Non-pigmented ciliary epithelial cell (primary cell): Measurements from ENCODE around the gene C7orf33.
"Not testable (repeated sequence)": the region's sequence is repeated elsewhere in the genome, so short reads cannot be mapped to it uniquely, and the experiment has no call there.

Experiments used
- DNase-seq: peaks from one replicate; pipeline ENCODE4 v3.0.0-alpha.2; 2010; ENCODE audit warnings: low read depth

Gene C7orf33, protein sequence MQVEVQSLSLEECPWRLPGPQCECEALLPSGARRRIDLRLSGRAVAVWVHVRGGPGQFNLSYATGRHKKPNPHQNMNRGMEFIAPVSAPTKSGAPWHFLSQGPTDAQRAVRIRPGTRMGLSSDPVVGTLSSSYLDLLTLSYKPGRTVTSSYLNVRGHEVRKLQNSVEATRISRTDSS

GRCh38 chr7:148590471-148590870 is at the start of gene C7orf33:
C7orf33 (plus strand) TSS chr7:148590766; CDS start chr7:148590926, 160 bp downstream.
- DNase-seq = no peak

DNA sequence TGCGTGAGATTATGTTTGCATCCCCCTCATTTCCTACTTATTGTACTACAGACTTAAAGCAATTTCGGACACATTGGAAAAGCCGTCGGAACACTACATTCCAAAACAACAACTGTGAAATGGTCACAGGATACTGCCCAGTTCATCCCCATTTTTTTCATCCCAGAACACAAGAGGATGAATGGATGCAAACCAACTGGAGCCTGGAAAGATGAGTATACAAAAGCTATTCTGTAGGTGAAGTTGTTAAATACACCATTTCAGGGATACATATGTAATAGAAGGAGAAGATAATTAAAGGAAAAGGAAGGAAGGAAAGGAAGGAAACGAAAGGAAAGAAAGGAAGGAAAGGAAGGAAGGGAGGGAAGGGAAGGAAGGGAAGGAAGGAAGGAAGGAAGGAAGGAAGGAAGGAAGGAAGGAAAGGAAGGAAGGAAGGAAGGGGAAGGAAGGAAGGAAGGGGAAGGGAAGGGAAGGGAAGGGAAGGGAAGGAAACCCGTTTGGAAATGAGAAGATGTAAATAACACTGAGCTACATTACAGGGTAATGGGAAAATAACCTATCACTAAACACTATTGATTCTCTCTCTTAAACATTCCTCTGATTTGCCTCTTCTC is 48.6 kb upstream of the C7orf33 start:
- DNase-seq = no peak

- DNase-seq = no peak
Observed at GRCh38 chr7:148543302-148543701, 47.3 kb upstream of the C7orf33 start.

GRCh38 chr7:148545172-148545571 is 45.4 kb upstream of the C7orf33 start:
- no peak for DNase-seq

DNA sequence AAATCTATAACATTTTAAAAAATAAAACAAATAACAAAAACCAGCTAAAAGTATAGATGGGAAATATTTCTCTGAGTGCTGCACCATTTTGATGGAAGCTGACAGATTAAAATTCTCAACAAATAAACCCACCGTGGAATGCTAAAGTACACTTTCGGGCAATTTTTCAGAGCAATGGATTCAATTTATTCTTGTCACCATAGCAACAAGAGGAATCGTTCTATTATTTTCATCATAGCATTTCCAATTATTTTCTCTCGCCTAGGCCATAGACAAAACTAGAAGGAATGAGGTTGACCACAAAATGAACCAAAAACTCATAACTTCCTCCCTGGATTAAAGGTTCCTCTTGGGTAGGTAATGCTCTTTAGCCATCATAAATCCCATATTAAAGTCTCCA is 44.6 kb upstream of the C7orf33 start:
- DNase-seq = no peak

DNA sequence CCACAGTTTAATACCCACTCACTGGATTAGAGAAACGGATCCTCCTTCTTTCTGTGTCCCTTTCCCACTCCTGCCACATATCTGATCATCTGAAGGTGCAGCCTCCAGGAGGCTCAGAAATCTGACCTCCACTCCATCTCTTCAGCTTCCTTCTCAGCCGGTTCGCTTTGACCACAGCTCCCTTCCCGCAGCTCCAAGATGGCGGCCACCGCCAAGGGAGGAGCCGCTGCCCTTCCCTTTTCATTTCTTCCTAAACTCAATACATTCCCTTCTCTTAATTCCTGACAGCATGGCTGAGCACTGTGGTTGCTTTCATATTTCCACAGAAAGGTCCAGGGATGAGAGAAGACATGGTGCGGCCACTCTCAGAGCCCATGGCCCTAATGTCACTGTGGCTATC is 43.7 kb upstream of the C7orf33 start:
- no peak for DNase-seq

DNA sequence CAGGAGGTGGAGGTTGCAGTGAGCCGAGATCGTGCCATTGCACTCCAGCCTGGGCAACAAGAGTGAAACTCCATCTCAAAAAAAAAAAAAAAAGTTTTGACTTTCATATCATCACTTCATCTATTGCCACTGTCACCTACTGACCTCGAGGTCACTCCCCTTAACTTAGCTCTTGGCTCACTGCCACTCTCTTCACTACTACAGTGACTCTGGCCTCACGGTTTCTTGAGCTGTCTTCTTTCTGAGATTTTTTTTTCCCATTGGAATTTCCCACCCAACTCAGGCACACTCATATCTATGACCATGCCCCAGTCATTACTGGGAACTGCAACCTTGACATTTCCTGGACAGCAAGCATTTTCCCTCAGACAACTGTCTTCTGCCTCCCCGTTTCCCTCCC is 42.6 kb upstream of the C7orf33 start:
- DNase-seq = no peak

DNA sequence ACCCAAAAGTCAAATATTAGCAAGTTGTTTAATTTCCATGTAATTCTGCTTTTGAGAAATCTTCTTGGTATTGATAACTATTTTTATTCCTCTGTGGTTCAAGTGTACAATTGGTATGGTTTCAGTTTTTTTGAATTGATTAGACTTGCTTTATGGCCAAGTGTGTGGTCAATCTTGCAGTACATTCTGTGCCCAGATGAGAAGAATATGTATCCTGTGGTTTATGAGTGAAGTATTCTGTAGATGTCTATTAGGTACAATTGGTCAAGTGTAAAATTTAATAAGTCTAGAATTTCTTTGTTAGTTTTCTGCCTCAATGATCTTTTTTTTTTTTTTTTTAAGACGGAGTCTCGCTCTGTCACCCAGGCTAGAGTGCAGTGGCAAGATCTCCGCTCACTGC is 36.6 kb upstream of the C7orf33 start:
- DNase-seq = no peak

DNA sequence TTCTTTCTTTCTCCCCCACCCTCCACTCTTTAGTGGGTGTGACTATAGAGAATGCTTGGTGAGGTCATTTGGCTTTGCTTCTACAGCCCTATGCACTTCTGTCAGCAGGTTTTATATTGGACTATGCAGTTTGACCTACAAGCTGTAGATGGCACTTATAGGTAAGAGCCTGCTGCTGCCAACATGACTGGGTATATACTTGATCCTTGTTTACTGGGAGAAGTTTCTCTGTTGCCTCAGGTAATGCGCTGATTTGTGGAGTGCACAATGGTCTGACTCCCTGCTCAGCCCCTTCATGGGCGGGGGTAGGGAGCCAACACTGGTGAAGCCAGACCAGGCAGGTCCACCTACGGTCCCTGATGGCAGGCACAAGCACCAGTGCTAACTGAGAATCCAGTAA is 33.7 kb upstream of the C7orf33 start:
- DNase-seq = no peak

- no peak for DNase-seq
Observed at GRCh38 chr7:148558914-148559313, 31.7 kb upstream of the C7orf33 start.

GRCh38 chr7:148561099-148561498 is 29.5 kb upstream of the C7orf33 start:
- no peak for DNase-seq

DNA sequence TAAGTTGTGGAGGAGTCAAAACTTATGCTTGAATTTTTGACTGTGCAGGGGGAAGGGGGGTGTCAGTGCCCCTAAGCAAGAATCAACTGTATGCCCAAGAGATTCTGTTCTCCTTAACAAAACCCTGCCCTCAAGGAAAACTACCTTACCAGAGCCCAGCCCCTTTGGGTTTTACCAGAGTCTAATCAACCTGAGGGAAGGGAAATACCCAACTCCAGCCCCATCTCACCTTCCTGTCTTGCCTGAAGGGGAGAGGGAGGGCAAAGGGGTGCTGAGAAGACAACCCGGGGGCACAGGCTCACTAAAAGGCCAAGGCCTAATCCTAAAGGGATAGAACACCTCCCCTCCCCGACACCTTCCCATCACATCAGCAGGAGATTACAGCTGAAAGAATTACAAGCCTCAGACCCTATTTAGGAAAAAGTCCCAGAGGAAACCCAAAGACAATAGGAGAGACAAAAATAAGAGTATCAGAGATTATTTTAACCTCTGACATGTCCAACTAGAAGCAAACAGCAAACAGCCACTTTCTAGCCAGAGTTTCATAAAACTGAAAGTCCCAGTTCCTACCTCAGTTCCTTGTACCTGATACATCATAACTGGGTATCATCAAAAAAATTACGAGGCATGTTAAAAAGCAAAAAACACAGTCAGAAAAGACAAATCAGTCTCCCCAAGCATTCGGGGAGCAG is 26.8 kb upstream of the C7orf33 start:
- no peak for DNase-seq

DNA sequence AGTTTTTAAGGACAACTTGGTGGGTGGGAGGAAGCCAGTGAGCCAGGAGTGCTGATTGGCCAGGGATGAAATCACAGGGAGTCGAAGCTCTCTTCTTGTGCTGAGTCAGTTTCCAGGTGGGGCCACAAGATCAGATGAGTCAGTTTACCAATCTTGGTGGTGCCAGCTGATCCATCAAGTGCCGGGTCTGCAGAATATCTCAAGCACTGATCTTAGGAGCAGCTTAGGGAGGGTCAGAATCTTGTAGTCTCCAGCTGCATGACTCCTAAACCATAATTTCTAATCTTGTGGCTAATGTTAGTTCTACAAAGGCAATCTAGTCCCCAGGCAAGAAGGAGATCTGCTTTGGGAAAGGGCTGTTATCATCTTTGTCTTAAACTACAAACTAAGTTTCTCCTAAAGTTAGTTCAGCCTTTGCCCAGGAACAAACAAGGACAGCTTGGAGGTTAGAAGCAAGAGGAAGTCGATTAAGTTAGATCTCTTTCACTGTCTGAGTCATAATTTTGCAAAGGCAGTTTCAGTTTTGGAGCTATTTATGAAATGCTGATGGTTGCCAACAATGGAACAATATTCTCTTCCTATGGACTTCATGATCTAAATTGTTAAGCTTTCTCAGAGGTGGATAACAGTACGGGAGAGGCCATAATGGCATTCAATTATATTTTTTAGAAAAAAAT is 26.2 kb upstream of the C7orf33 start:
- DNase-seq = not testable (repeated sequence)

GRCh38 chr7:148566736-148567135 is 23.8 kb upstream of the C7orf33 start:
- DNase-seq = no peak

DNA sequence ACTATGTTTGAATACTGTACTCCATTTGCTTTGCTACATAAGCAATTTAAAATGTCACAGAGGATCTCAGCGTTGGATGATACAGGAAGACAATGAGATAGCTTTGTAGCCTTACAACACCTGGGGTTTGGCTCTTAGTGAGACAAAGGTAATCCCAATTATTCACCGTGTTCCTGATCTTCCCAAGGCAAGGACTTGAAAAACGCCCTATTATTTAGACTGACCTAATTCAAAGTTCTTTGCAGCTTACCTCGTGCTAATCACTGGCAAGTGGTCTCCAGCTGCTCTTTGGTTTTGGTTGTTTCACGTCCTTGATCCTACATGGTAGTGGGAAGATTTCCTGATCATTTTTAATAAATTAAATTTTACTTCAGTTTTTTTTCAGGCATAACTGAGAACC is 23.0 kb upstream of the C7orf33 start:
- DNase-seq = no peak

- DNase-seq = no peak
Observed at GRCh38 chr7:148570510-148570909, 20.1 kb upstream of the C7orf33 start.

DNA sequence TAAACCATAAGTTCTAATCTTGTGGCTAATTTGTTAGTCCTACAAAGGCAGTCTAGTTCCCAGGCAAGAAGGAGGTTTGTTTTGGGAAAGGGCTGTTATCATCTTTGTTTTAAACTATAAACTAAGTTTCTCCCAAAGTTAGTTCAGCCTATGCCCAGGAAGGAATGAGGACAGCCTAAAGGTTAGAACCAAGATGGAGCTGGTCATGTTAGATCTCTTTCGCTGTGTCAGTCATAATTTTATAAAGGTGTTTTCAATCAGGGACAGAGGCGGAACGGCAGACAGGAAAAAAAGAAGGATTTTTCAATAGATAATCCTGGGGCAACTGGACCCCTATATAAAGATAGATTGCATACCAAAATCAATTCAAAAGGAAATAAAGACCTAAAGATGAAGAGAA is 19.6 kb upstream of the C7orf33 start:
- not testable (repeated sequence) for DNase-seq

GRCh38 chr7:148571381-148571780 is 19.2 kb upstream of the C7orf33 start:
- no peak for DNase-seq

GRCh38 chr7:148572067-148572522 is 18.5 kb upstream of the C7orf33 start:
- no peak for DNase-seq

- DNase-seq = not testable (repeated sequence)
Observed at GRCh38 chr7:148573581-148573980, 17.0 kb upstream of the C7orf33 start.

DNA sequence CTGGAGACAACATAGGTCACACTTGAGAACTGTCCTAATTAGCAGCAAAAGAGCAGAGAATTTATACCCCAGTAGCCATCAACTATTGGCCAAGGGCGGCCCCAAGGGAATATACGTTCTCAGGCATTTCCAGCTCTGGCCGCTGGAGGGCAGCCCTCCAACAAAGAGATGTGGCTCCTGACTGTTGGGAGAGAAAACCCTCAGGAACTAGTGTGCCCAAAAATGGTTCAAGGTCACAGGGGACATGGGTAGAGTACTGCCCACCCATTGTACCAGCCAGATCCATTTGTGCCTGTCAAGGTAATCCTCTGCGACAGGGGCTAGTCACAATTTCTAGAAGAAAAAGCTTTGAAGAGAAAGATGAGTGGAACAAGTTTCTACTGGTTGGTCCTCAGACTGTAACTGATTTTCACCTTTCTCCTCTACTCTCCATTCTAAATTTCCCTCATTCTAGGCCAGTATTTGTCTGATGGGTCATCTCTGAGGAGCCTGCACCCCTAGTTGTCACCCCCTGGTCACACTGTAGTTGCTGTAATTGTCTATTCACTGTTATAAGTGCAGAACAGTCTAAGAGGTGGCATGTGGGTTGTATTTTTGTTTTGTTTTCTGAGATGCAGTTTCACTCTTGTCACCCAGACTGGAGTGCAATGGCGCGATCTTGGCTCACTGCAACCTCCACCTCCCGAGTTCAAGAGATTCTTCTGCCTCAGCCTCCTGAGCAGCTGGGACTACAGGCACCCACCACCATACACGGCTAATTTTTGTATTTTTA is 14.7 kb upstream of the C7orf33 start:
- DNase-seq = no peak

- DNase-seq = no peak
Observed at GRCh38 chr7:148579366-148579765, 11.2 kb upstream of the C7orf33 start.
